GM21737 (cell line): ENCODE data around the gene KRT72.

Experiments
- ATAC-seq: cut with Tn5 transposase; IDR thresholded peaks from one replicate; pipeline ENCODE4 v1.9.1; 2021; ENCODE audit warnings: mild to moderate bottlenecking, moderate library complexity; ENCODE audit not compliant: unreplicated experiment

KRT72 gene

DNA sequence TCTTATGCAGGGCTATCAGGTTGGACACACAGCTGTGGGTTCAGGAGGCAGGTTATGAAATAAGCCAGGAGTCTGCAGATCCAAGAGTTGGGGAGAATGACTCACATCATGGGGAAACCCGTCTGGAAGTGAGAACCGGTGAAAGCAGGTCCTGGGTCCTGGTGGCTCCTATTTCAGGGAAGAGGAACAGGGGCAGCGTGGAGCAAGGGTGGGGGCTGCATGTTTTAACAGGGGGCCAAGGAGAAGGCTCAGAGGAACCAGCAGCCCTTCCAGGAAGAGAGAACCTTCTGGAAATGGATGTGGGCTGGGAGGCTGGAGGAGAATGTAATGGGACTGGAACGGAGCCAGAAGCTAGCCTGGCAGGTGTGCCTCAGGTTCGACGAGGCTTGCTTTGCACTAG lies 19.8 kb downstream of the KRT72 start:
- ATAC-seq: no peak

DNA sequence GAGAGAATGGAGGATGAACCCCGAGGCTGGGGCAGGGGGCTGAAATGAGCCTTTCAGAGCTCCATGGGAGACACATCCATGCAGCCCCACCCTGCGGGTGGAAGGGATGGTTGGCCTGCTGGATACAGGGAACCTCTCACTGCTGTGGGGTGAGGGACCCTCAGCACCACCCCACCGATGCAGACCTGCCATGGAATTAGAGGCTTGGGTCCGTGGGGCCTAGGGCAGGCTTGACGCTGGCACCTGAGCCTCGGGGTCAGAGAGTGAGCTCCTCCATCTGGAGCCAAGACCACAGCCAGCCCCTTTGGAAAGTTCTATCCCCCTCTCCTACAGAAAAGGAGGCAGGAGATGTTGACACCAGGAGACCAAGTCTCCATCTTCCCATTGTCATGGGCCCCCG lies 20.2 kb downstream of the KRT72 start:
- ATAC-seq: no peak

DNA sequence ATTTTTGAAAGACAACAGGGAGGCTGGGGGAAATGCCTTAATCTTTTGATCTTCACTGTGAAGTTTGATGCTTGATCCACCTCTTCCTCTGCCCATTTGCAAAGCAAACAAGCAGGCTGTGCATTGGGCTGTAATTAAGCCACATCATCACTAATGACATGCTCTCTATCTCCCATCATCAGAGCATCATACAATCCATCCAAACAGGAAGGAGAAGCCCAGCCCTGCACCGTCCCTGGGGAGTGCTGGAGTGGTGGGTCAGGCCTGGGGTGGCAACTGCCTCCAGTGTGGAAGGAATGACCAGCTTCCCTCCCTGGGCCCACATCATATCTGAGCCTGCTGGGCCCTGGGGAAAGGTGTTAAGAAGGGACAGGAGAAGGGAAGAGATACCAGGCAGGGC lies 20.8 kb downstream of the KRT72 start:
- ATAC-seq: no peak

DNA sequence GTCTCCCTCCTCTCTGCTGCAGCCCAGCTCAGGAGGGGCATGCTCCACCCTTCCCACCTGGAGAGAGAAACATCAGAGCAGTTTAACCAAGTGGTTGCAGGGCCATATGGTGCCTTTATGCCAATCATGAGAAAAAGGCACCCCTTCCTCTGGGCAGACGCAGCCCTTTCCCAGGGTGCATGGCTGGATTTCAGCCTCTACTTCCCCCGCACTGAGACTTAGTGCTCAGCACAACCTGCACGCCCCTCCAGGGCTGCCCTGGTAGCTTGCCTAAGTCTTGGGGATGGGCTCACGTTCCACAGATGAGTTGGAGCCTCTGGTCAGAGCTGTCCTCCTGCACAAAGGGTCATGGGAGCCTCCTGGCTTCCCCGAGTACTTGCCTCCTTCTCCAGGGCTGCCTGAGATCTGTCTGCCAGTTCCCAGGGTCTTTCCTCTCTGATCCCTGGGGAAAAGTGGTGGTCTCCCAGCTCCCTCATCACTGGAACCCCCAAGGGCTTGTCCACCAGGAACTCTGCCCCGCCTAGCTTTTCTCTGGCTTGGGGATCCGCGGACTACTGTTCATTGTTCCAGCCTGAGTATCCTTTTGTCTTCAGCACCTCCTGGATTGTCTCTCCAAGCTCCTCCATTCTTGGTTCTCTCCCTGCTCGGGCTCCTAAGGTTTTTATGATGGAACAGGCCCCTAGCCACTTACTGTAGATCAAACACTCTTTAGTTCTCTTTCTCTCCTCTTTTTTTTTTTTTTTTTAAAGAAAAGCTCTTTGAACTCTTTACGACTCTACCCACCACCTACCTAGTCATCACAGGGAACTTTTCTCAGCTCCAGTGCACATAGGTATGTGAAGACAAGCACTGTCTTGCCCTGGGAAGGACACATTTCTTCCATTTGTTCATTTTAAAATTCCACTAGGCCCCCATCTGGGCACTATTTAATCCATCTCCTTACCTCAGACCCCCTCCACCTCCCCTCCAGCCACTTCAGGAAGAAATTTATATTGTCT lies 21.5 kb downstream of the KRT72 start:
- no peak for ATAC-seq

DNA sequence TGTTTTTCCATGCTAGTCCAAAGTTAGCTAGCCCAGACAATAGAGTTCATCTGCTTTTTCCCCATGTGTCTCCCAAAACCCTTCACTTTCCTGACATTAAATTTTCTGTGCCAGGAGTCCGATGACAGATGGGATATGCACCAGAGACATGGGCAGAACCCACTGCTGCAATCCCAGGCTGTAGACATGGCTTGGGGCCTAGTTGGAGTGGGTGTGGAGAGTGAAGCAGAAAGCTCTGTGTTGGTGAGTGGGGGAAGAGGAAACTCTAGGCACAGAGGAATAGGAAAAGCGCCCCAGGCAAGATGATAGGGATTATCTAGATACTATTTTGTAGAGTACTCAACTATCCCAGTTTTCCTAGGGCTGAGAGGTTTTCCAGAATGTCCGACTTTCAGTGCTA lies 22.8 kb downstream of the KRT72 start:
- ATAC-seq: no peak

DNA sequence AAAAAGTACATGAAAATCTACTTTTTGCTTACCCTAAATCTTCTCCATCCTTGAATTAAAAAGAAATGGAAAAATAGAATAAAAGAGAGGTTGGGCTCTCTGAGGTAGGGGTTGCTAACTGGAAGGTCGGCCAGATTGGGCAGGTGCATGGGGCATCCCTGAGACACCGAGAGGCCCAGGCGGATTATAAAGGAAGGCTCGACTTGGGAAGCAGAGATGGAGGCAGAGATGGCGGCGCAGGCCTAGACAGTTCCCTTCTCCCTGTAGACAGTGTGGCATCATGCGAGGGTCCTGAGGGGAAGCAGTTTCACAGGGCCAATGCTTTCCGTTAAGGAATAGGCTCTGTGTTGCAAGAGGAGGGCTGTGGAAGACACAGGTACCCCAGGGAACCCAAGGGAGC lies 23.9 kb downstream of the KRT72 start:
- ATAC-seq: no peak

DNA sequence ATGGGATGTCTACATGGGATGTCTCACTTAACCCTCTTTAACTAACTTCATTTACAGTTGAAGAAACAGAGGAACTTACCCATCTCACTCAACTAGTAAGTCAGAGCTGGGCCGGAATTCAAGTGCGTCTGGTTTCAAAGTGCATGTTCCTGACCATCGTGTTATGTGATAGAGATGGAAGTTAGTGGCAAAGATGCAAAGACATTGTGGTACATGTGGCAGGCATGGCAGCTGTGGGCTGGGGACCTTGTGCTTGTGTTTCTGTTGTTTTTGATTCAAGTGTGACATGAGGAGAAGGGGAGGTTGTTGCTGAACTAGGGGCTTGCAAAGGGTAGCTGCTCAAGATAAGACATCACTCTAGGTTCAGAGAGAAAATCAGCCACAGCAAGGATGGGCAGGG lies 25.3 kb downstream of the KRT72 start:
- no peak for ATAC-seq

DNA sequence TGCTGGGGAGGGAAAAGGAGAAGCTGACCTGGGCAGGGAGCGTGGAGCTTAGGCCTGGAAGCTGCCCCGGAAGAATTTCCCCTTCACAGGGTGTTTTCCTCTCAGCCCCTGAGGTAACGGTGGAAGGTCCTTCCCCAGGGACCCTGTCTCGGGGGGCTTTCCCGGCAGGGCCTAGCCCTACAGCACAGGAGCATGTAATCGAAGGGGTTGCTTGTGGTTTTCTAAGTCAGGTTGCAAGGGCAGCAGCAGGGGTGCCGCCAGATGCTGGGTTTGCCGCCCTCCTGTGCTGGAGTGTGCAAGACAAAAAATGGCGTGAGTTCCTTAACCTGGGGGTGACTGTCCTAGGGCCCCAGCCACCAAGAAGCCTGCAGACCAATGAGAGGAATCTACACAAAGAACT lies 26.0 kb downstream of the KRT72 start:
- no peak for ATAC-seq

DNA sequence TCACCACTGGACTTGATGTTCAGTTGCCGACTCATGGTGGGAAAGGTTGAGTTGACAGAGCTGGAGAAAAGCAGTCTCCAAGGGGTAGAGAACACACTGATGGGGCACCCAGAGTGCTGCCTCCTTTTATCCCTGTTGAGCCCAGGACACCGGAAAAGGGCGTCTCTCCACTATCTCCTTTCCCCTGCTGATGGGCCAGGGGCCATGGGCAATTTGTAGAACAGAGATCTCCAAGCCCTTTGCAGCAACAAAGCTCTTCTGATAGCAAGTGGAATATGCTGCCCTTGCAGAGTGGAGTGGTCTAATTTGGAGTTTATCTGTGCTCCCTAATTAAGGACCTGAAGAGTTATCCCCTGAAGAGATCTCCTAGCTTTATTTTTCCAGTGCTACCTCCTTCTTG lies 27.5 kb downstream of the KRT72 start, which contains the start of gene KRT74:
KRT74 (minus strand) TSS at position 101 of the 400 bp plus-strand sequence; CDS start at position 35, 66 bp downstream.
- ATAC-seq: no peak

DNA sequence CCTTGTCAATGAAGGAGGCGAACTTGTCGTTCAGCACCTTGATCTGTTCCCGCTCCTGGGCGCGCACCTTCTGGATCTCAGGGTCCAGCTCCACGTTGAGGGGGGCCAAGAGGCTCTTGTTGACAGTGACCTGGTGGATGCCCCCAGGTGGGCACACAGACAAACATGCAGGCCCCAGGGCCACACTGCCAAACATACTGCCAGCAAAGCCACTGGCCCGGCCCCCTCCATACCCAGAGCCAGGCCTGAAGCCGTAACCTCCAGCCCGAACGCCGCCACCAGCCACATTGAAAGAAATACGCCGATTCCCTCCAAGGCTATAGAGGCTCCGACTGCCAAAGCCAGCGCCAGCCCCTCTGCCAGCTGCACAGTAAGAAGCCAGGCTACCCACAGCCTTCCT lies 28.0 kb downstream of the KRT72 start:
- no peak for ATAC-seq

DNA sequence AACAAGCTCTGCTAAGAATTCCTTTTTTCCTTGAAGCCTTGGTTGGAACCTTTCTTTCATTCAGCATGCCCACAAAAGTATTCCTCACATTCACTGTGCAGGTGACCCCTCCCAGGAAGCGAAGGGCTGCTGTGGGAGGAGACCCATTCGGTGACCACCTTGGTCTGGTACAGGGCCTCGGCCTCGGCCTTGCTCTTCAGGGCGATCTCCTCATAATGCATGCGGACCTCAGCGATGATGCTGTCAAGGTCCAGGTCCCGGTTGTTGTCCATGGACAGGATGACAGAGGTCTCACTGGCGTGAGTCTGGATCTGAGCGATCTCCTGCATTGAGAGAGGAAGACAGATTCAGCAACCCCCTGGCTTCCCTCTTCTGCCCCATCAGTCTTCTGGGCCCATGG lies 30.8 kb downstream of the KRT72 start:
- ATAC-seq: no peak

DNA sequence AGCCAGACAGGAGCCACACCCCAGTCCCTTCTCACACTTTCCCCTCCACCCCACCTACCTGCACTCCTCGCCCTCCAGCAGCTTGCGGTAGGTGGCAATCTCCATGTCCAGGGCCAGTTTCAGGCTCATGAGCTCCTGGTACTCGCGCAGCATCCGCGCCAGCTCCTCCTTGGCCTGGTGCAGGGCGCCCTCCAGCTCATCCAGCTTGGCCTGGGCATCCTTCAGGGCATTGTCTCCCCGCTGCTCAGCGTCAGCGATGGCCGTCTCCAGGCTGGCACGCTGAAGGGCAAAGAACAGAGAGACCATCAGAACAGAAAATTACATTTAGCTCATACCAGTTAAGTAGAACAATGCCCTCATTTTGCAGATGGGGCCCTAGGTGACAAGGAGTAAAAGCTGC lies 33.2 kb downstream of the KRT72 start:
- ATAC-seq: no peak

DNA sequence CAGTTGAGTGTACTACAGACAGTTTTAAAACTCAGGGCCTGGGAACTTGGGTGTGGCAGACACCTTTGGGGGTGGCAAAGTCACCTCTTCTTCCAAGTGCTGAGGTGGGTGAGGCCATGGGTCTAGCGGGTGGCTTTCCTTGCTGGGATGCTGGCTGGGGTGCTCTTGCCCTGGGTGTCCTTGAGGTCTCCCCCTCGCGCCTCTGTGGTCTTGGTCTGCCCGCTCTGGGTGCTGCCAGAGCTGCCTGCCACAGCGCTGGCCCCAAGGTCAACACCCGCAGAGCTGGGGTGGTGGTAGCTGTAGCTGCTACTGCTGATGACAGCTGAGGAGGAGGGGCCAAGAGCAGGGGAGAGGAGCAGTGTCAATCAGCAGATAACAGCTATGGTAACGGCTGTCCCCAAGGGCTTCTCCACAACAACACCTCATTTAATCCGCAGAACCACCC lies 34.4 kb downstream of the KRT72 start:
- ATAC-seq: no peak

DNA sequence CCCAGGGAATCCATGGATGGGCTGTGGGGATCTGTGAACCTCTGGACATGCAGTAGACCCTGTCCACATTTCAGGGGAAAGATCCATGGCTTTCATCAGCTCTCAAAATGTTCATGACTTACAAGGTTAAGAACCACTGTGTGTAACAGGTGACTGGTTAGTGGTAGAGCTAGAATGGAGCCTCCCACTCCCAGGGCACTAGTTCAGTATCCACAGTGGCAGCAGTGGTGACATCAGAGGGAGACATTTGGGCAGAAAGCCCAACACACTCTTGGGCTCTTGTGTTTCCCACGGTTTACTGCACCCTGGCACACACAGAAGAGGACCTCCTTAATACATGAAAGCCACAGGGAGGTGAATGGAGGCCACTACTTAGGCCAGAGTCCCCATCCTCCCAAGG lies 36.7 kb downstream of the KRT72 start:
- no peak for ATAC-seq

DNA sequence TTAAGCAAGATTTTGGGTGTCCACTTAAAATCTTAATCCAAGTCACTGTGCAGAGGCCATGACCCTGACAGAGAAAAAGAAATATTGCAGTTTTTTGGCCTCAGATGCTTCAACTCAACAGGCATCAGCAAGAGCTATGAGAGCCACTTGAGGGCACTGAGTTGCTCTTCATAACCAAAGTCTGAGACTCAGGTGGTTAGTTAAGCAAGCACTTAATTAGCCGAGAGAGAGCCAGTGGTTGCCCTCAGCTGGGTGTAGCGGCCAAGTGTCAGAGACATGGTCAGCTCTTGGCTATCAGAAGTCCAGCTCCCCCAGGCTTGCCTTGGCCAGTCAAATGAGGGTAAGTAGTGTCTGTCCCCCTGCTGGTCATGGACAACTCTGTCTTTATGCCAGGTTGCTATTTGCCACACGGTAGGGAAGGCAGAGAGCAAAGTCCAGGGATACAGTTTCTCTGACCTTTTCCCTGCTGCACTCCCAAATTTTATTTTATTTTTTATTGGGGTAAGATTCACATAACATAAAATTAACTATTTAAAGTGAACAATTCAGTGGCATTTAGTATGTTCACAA lies 39.3 kb downstream of the KRT72 start:
- no peak for ATAC-seq

DNA sequence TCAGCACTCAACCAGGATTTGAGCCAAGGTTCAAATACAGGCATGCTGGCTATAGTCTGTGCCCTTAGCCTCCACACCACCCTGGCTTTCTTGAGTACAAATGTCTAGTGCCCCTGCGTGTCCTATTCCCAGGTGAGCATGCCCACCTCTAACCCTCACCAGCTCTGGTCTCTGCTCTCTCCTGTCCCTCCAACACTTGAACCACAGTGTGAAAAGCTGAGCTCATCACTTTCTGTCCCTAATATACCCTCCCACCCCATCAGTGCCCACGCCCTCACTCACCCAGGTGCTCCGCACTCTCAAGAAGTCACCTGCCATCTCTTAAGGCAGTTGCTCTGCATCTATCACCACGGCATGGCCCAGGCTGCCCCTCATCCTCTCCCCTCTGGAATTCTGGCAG lies 41.3 kb downstream of the KRT72 start:
- no peak for ATAC-seq

DNA sequence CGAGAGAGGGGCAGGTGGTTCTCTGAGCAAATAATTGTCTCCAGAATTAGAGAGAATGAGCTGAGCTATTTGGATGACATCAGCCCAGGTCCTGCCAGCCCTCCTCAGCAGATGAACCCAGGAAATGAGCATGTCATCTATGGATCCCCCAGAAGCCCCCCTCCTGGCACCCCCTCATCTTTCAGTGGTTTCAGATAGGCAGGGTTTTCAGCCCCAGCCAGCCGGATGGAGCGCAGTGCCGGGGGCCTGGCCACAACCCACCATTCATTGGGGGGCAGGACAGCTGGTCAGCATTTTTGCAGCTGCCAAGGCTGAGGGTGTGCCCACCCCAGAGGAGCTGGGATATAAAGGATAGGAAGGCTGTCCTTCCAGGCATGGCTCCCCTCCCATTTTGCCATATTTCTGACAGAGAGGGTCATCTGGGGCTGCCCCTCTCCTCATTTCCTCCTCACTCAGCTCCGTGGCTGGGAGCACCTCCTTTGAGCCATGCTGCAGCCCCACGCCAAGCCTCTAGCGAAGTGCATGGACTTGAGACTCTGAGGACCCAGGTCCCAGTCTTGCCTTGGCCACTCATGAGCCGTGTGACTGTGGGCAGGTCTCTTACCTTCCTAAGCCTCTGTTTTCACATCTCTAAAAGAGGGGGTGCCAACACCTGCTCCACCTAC lies 42.4 kb downstream of the KRT72 start:
- no peak for ATAC-seq

DNA sequence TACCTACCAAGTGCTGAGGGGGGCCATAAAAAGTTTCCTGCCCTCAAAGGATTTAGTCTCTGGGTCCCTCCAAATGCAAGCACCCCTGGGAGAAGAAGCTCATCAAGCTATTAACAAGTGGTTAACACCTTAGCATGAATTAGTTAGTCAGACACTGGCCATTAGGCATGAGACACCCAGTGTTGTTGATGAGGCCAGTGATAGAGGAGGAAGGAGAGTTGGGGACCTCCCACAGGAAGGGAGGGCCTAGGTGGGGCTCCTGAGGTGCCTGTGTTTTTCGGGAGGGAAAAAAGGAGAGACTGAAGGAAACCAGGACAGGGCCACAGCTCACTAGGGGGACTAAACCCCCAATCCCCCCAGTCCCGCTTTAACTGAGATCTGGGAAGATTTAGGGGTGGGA lies 43.8 kb downstream of the KRT72 start:
- ATAC-seq: no peak

DNA sequence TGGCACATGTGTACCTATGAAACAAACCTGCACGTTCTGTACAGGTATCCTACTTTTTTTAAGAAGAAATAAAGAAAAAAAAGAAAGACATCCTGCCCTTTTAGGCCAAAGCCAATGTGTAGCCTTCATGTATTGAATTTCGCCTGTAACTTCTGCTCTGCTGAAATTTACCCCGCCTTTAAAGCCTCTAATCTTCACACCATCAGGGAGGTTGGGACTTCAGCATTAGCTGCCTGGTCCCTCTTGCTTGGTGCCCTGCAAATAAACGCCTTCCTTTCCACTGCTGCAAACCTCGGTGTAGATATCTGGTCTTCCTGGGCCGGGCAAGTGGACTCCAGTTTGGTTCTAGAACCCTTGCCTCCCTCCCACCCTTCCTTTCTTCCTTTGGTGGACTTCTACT lies 45.7 kb downstream of the KRT72 start:
- no peak for ATAC-seq

DNA sequence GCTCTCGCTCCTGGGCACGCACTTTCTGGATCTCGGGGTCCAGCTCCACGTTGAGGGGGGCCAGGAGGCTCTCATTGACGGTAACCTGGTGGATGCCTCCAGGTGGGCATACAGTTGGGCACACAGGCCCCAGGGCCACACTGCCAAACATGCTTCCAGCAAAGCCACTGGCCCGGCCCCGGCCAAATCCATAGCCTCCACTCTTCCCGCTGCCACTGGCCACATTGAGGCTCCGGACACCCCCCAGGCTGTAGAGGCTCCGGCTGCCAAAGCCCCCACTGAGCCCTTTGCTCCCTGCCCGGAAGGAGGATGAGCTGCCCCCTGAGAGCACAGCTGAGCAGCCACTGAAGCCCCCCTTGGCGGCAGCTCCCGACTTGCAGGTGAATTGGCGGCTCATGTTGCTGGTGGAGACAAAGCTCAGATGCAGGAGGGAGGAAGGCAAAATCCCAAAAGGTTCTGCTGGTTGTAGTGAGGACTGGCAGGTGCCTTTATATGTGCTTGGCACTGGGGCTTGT lies 48.5 kb downstream of the KRT72 start, which contains the start of gene KRT71:
KRT71 (minus strand) TSS at position 465 of the 515 bp plus-strand sequence; CDS start at position 397, 68 bp downstream.
- ATAC-seq: no peak

DNA sequence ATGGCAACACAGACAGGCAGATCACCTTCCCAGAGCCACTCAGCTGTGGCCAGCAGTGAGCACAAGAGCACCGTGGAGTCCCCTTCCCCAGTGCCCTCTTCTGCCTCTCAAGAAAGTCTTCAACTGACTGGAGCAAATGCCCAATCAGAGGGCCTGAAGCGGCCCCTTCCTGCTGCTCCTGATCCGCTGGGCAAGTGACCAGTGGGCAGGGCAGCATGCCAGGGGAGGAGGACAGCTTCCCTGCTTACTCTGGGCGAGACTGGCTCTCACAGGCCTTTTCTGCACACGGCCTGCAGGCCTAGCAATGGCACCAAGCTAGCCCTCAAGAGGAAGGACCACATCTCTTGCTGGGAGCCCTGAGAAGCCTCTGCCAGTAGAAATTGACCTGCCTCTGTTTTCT lies 49.2 kb downstream of the KRT72 start:
- no peak for ATAC-seq
